Adrenal gland (tissue), 5 donors: Measurements from ENCODE around the gene ITIH1.

Source experiments
- CTCF ChIP-seq, 6 experiments: fragments of 450-650 bp in 4 of 6; fragments of 200-600 bp in 2 of 6; sonication (generic) in 1 of 6; IDR thresholded peaks; 1 replicate in 5 of 6; 2 replicates in 1 of 6; pipeline versions ENCODE4 v1.5.1 to v1.8.0; 2016 to 2021; ENCODE audit warnings: antibody characterized with exemption in 6 of 6, mild to moderate bottlenecking in 2 of 6, moderate library complexity in 1 of 6
- POLR2A ChIP-seq, 2 donors: fragments of 450-650 bp; IDR thresholded peaks; one replicate each; pipeline ENCODE4 v1.6.1; 2017; ENCODE audit warnings: antibody characterized with exemption in 2 of 2, mild to moderate bottlenecking in 2 of 2, moderate library complexity in 1 of 2
- donor health status: DM: no; HTN: no; CAD: no.

DNA sequence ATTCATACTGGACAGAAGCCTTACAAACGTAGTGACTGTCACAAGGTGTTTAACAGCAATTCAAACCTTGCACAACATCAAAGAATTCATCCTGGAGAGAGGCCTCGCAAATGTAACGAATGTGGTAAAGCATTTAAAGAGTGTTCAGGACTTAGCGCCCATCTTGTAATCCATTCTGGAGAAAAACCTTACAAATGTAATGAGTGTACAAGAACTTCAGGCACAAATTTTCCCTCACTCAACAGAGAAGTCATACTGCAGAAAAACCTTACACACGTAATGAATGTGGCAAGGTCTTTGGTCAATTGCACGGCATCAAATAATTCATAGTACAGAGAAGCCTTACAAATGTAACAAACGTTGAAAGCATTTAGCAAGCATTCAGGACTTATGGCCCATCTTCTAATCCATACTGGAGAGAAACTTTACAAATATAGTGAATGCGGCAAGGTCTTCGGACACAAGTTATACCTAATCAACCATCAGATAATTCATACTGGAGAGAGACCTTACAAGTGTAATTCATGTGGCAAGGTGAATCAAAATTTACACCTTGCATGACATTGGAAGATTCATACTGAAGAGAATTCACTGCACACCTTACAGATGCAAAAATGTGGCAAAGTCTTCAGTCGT, 44.0 kb upstream of the ITIH1 start:
- TF ChIP-seq CTCF (IDR thresholded peaks at IDR 0.05) (no peak), POLR2A (IDR thresholded peaks at IDR 0.05) (no peak)
